ENCODE measurements around the gene PTPRD. TPM values are rescaled to one million over a fixed set of nuclear protein-coding genes. Genes with fewer than 3 reads are reported as not detected.

Gene PTPRD
- total and polyA plus RNA-seq, 2 experiments from 2014 or later: 11.5 to 58.0 TPM

GRCh38 chr9:8605096-8605495, 2007.7 kb downstream of the PTPRD start:
- H2AFZ ChIP-seq: no peak overlapping the region
- no peak overlapping the region for H3K4me3 ChIP-seq
- TF ChIP-seq EZH2 (IDR thresholded peaks at IDR 0.05; ENCODE audit: low read depth, unreplicated experiment): no peak
- no peak for TF ChIP-seq JUNB (IDR thresholded peaks at IDR 0.05; ENCODE audit: unreplicated experiment)
- no peak for TF ChIP-seq ZNF114 (CRISPR knock-in tag; IDR thresholded peaks at IDR 0.05)
- TF ChIP-seq ETS1 (IDR thresholded peaks at IDR 0.05): no peak
- TF ChIP-seq REST (IDR thresholded peaks at IDR 0.05; ENCODE audit: unreplicated experiment): no peak
- no peak for TF ChIP-seq ZNF462 (CRISPR knock-in tag; IDR thresholded peaks at IDR 0.05)
- no peak for TF ChIP-seq NANOG (IDR thresholded peaks at IDR 0.05; ENCODE audit: borderline replicate concordance)
- Mint-ChIP-seq H3K4me1 (peaks cover 10% of the 10 kb centered on the region; the same call in 1 of the 3 replicates), H3K4me3 (no peak overlapping the region), H3K27ac (no peak overlapping the region), H3K36me3 (ENCODE audit: low read depth) (no peaks in the 10 kb centered on the region), H3K9me3 (no peaks in the 10 kb centered on the region), H3K27me3 (ENCODE audit: insufficient read depth, low read depth, poor library complexity) (peaks cover 2% of the 10 kb centered on the region)
- no peaks in the 10 kb centered on the region for H4K20me1 ChIP-seq (replicated peaks; ENCODE audit: insufficient read depth)
- no peaks in the 10 kb centered on the region for H3K79me2 ChIP-seq (replicated peaks; ENCODE audit: insufficient read depth)
- no peak for DNase-seq (ENCODE audit: low spot score)
- H3K27me3 ChIP-seq (ENCODE audit: insufficient read depth): no peaks in the 10 kb centered on the region
- H3K27ac ChIP-seq (ENCODE audit: low read depth): no peak overlapping the region
- ATAC-seq: no peak
- no peaks in the 10 kb centered on the region for H3K36me3 ChIP-seq (ENCODE audit: insufficient read depth)
- H3K4me2 ChIP-seq: no peak overlapping the region
- H3F3A ChIP-seq (replicated peaks; ENCODE audit: low read depth): no peaks in the 10 kb centered on the region
- H3K9me2 ChIP-seq (ENCODE audit: insufficient read depth): no peaks in the 10 kb centered on the region; the same call in 1 of the 2 replicates
- no peaks in the 10 kb centered on the region for H3K4me1 ChIP-seq (ENCODE audit: insufficient read depth)
